ENCODE results near the gene ZBTB16. TPM values are rescaled to one million over a fixed set of nuclear protein-coding genes. Genes with fewer than 3 reads are reported as not detected.

ZBTB16 gene
- total and polyA plus RNA-seq, 12 donors: 7.9 to 119 (median 53.2) TPM

- no peaks in the 10 kb centered on the region for H3K27me3 ChIP-seq
- TF ChIP-seq CTCF (IDR thresholded peaks at IDR 0.05): no peak
- no peak for TF ChIP-seq POLR2A (IDR thresholded peaks at IDR 0.05)
- H3K36me3 ChIP-seq (replicated peaks in 1 of 2): peaks cover 0 to 13% of the 10 kb centered on the region in 2 donors
- no peak for DNase-seq
- no peaks in the 10 kb centered on the region for H3K9me3 ChIP-seq (replicated peaks in 1 of 3)
- peaks cover 35 to 43% of the 10 kb centered on the region in 2 donors for H3K4me1 ChIP-seq (replicated peaks in 1 of 2)
- H3K27ac ChIP-seq: no peak overlapping the region
- no peak overlapping the region for H3K4me3 ChIP-seq
- intact Hi-C loops (cut with DNase I): no loop called here
- 50 to 80% (median 67%) methylated on average over 2 of the region's 2 CpGs for WGBS, 4 donors
Measured at GRCh38 chr11:114191893-114192292, 132.4 kb downstream of the ZBTB16 start.

- Histone ChIP-seq H3K9me3 (replicated peaks in 1 of 3) (no peaks in the 10 kb centered on the region), H3K4me1 (replicated peaks in 1 of 2) (peaks cover 45 to 53% of the 10 kb centered on the region in 2 donors), H3K27ac (peak overlapping the region in 3 of 5 donors; percentile 92 to 95 (median 95)), H3K27me3 (no peaks in the 10 kb centered on the region), H3K4me3 (no peak overlapping the region), H3K36me3 (replicated peaks in 1 of 2) (peaks cover 0 to 2% of the 10 kb centered on the region in 2 donors)
- 81 to 92% (median 85%) methylated on average over 3 to 4 of the region's 4 CpGs for WGBS, 4 donors
- TF ChIP-seq CTCF (IDR thresholded peaks at IDR 0.05): no peak
- TF ChIP-seq POLR2A (IDR thresholded peaks at IDR 0.05): no peak
- intact Hi-C loops (cut with DNase I): no loop called here
- no peak for DNase-seq
Measured at GRCh38 chr11:114192841-114193389, 133.4 kb downstream of the ZBTB16 start.

DNA sequence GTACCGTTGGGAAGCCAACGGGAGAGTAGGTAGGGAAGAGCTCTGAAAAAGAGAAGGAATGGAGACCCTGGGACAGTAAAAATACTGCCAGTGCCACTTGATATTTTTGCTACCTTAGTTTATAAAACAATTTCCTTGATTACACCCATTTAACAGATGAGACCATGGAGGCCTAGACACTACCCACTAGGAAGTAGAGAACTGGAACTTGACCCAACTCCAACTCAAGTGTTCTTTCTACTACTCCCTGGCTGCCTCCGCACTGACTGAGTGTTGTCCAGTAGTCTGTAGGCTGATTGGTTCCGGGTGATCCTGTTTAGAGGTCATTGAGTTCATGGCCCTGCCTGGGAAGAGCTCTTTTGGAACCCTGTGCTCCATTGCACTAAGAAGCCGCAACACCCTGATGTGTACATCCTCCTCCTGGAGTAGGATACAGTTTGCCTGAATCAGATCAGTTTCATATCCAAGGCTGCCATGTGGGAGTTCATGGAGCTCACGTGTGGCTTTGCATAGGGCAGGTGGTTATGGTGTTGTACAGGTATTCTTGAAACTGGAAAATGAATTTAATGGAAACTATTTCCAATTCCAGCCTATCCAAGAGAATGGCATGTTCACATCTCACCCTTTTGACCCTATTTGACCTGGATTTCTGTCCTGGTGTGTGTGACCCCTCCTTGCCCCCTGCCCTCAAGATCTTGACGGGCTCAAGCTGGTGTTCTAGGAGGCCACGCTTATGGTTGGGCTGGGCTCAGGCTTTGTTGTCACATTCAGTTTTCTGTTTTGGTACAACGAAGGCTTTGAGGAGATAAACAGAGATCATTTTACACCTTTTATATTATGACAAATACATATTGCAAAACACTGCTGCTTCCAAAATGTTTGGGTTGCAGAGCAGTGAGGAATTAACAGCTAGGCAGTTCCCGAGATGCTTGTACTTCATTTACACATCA is 134.5 kb downstream of the ZBTB16 start:
- Histone ChIP-seq H3K4me3 (no peak overlapping the region), H3K27me3 (no peaks in the 10 kb centered on the region), H3K9me3 (replicated peaks in 1 of 3) (no peaks in the 10 kb centered on the region), H3K4me1 (replicated peaks in 1 of 2) (peaks cover 55 to 64% of the 10 kb centered on the region in 2 donors), H3K27ac (peak overlapping the region in 4 of 5 donors; percentile 22 to 95 (median 94)), H3K36me3 (replicated peaks in 1 of 2) (no peaks in the 10 kb centered on the region)
- 63 to 75% (median 66%) methylated on average over 10 of the region's 10 CpGs for WGBS, 4 donors
- TF ChIP-seq CTCF (IDR thresholded peaks at IDR 0.05) (no peak), POLR2A (IDR thresholded peaks at IDR 0.05) (no peak)
- intact Hi-C loops (cut with DNase I): no loop called here
- DNase-seq: peak in 1 of 7 donors; percentile 53

DNA sequence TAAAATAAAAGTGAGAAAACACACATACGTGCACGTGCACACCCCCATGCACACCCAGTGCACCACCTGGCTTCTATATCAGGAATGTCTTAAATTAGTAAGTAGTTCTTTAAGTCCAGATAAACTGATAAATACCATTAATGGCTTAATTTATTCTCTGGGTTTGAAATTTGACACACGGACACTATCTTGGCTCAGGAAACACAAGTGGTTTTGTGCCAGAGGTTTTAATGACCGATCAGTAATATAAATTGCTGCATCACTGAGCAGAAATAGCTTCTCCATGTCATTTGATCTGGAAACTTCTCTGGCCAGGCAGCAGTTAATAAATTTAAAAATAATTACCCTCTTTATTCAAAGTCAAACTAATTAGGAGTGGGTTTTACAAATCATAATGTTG is 135.2 kb downstream of the ZBTB16 start:
- peak overlapping the region in 4 of 5 donors; percentile 22 to 95 (median 94) for H3K27ac ChIP-seq
- TF ChIP-seq CTCF (IDR thresholded peaks at IDR 0.05): peak in 1 of 6 experiments; percentile 7
- no peak for TF ChIP-seq POLR2A (IDR thresholded peaks at IDR 0.05)
- H3K4me3 ChIP-seq: no peak overlapping the region
- peaks cover 55 to 65% of the 10 kb centered on the region in 2 donors for H3K4me1 ChIP-seq (replicated peaks in 1 of 2)
- 44 to 61% (median 56%) methylated on average over 4 of the region's 4 CpGs for WGBS, 4 donors
- intact Hi-C loops (cut with DNase I): no loop called here
- H3K9me3 ChIP-seq (replicated peaks in 1 of 3): no peaks in the 10 kb centered on the region
- DNase-seq: no peak
- H3K27me3 ChIP-seq: no peaks in the 10 kb centered on the region
- no peaks in the 10 kb centered on the region for H3K36me3 ChIP-seq (replicated peaks in 1 of 2)

All from adrenal gland (tissue), 12 donors.